HEK293 (cell line): ENCODE data around the gene SLC7A4.
A peak's percentile ranks its signal among the peaks of the same experiment; 100 is the strongest.

Experiments
- FEZF1 ChIP-seq: fragments of 450-650 bp; formaldehyde crosslinking; IDR thresholded peaks from 2 replicates; pipeline ENCODE4 v1.5.1; 2016; ENCODE audit warnings: missing biosample characterization, missing genetic modification characterization
- YY2 ChIP-seq: fragments of 450-650 bp; formaldehyde crosslinking; IDR thresholded peaks from 2 replicates; pipeline ENCODE4 v1.5.1; 2016; ENCODE audit warnings: missing biosample characterization, missing genetic modification characterization
- ZEB2 ChIP-seq: fragments of 450-650 bp; formaldehyde crosslinking; IDR thresholded peaks from 2 replicates; pipeline ENCODE4 v1.5.1; 2016; ENCODE audit warnings: missing biosample characterization, missing genetic modification characterization
- ZNF174 ChIP-seq: fragments of 450-650 bp; formaldehyde crosslinking; IDR thresholded peaks from 2 replicates; pipeline ENCODE4 v1.5.0; 2017; ENCODE audit warnings: missing biosample characterization, mild to moderate bottlenecking, missing genetic modification characterization
- ZNF184 ChIP-seq: fragments of 450-650 bp; IDR thresholded peaks from 2 replicates; pipeline ENCODE4 v1.5.1; 2018; ENCODE audit warnings: missing biosample characterization, mild to moderate bottlenecking, missing genetic modification characterization
- ZNF23 ChIP-seq: fragments of 450-650 bp; formaldehyde crosslinking; IDR thresholded peaks from 2 replicates; pipeline ENCODE4 v1.5.1; 2016; ENCODE audit warnings: missing biosample characterization, missing genetic modification characterization, borderline replicate concordance
- ZNF266 ChIP-seq: fragments of 450-650 bp; formaldehyde crosslinking; IDR thresholded peaks from 2 replicates; pipeline ENCODE4 v1.5.1; 2016; ENCODE audit warnings: missing biosample characterization, missing genetic modification characterization, low read depth
- ZNF366 ChIP-seq: fragments of 450-650 bp; formaldehyde crosslinking; conservative IDR thresholded peaks from 2 replicates; pipeline ENCODE4 v1.5.1; 2016; ENCODE audit warnings: missing biosample characterization, missing genetic modification characterization
- ZNF426 ChIP-seq: fragments of 450-650 bp; formaldehyde crosslinking; IDR thresholded peaks from 2 replicates; pipeline ENCODE4 v1.5.1; 2017; ENCODE audit warnings: missing biosample characterization, missing genetic modification characterization, mild to moderate bottlenecking, inconsistent platforms, moderate library complexity
- ZNF571 ChIP-seq: fragments of 450-650 bp; formaldehyde crosslinking; IDR thresholded peaks from 2 replicates; pipeline ENCODE4 v1.5.0; 2017; ENCODE audit warnings: missing biosample characterization, missing genetic modification characterization
- ZNF600 ChIP-seq: fragments of 450-650 bp; formaldehyde crosslinking; IDR thresholded peaks from 2 replicates; pipeline ENCODE4 v1.5.1; 2016; ENCODE audit warnings: missing biosample characterization, missing genetic modification characterization
- ZNF626 ChIP-seq: fragments of 450-650 bp; sonication (Bioruptor Pico); formaldehyde crosslinking; IDR thresholded peaks from 2 replicates; pipeline ENCODE4 v1.5.1; 2018; ENCODE audit warnings: missing biosample characterization, missing genetic modification characterization, inconsistent platforms
- ZNF658 ChIP-seq: fragments of 450-650 bp; formaldehyde crosslinking; IDR thresholded peaks from 2 replicates; pipeline ENCODE4; 2016; ENCODE audit warnings: missing biosample characterization, missing genetic modification characterization
- ZNF677 ChIP-seq: fragments of 450-650 bp; IDR thresholded peaks from 2 replicates; pipeline ENCODE4 v1.5.0; 2018; ENCODE audit warnings: missing biosample characterization, mild to moderate bottlenecking, missing genetic modification characterization, moderate library complexity
- TF ChIP-seq, protein P1 (sequence below): fragments of 450-650 bp; formaldehyde crosslinking; IDR thresholded peaks from 2 replicates; pipeline ENCODE4 v1.5.1; 2017; ENCODE audit warnings: missing biosample characterization, missing genetic modification characterization
- TF ChIP-seq, protein P2 (sequence below): fragments of 450-650 bp; formaldehyde crosslinking; IDR thresholded peaks from 2 replicates; pipeline ENCODE4 v1.5.1; 2016; ENCODE audit warnings: missing biosample characterization, missing genetic modification characterization
- TF ChIP-seq, protein P3 (sequence below): fragments of 450-650 bp; formaldehyde crosslinking; IDR thresholded peaks from 2 replicates; pipeline ENCODE4 v1.5.1; 2016; ENCODE audit warnings: missing biosample characterization, missing genetic modification characterization
- TF ChIP-seq, protein P4 (sequence below): fragments of 450-650 bp; formaldehyde crosslinking; IDR thresholded peaks from 2 replicates; pipeline ENCODE4 v1.5.1; 2016; ENCODE audit warnings: missing biosample characterization, missing genetic modification characterization
- TF ChIP-seq, protein P5 (sequence below): fragments of 450-650 bp; formaldehyde crosslinking; IDR thresholded peaks from 2 replicates; pipeline ENCODE4 v1.5.1; 2016; ENCODE audit warnings: missing biosample characterization, missing genetic modification characterization, borderline replicate concordance
- TF ChIP-seq, protein P6 (sequence below): fragments of 450-650 bp; formaldehyde crosslinking; IDR thresholded peaks from 2 replicates; pipeline ENCODE4 v1.5.1; 2016; ENCODE audit warnings: missing biosample characterization, missing genetic modification characterization
- TF ChIP-seq, protein P7 (sequence below): fragments of 450-650 bp; IDR thresholded peaks from 2 replicates; pipeline ENCODE4 v1.5.1; 2018; ENCODE audit warnings: missing biosample characterization, mild to moderate bottlenecking, missing genetic modification characterization

Gene SLC7A4

DNA sequence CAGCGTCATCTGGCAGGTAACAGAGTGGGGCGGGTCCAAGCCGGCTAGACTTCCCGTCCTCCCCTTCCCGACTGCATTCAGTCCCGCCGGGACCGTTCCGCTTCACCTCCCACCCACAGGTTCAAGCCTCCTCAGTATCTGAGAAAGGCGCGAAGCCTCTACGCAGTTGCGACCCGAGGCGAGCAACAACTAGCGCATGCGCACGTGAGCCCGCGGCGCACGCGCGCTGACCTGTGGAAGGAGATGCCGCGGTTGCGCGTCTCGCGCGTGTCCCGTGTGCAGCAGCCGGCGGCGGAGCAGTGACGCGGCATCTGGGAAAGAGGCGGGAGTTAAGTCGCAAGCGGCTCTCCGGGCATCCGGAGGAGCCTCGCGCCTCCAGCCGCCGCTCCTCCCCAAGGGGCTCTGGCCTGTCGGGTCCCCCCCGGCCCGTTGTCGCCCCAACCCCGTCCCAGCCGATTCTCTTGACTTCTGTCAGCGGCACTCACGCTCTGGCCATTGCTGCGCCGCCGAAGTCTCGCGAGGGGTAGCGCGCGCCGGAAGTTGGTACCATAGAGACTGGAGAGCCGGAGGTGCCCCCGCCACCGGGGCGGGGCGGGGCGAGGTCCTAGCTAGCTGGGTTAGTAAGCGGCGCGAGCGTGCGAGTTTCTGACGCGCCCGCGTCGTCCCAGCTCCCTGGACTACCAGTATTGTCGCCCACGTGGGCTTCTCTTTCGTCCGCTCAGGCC, 30.6 kb downstream of the SLC7A4 start, which contains the start of gene THAP7 (continued):
- TF ChIP-seq YY2 (tag by site-specific recombination) (peak; percentile 87), ZNF23 (tag by site-specific recombination) (no peak), ZNF366 (tag by site-specific recombination) (peak; percentile 15; the same call in 1 of the 2 replicates), ZNF600 (tag by site-specific recombination) (peak; percentile 38; the same call in 1 of the 2 replicates), ZNF658 (tag by site-specific recombination) (no peak), ZNF426 (tag by site-specific recombination) (no peak), ZNF571 (tag by site-specific recombination) (no peak), ZNF266 (tag by site-specific recombination) (no peak), ZNF174 (tag by site-specific recombination) (no peak), ZNF184 (tag by site-specific recombination) (no peak), FEZF1 (peak; percentile 76), ZEB2 (tag by site-specific recombination) (peak; percentile 89), ZNF677 (tag by site-specific recombination) (no peak), ZNF626 (no peak)
- TF ChIP-seq, protein P1, sequence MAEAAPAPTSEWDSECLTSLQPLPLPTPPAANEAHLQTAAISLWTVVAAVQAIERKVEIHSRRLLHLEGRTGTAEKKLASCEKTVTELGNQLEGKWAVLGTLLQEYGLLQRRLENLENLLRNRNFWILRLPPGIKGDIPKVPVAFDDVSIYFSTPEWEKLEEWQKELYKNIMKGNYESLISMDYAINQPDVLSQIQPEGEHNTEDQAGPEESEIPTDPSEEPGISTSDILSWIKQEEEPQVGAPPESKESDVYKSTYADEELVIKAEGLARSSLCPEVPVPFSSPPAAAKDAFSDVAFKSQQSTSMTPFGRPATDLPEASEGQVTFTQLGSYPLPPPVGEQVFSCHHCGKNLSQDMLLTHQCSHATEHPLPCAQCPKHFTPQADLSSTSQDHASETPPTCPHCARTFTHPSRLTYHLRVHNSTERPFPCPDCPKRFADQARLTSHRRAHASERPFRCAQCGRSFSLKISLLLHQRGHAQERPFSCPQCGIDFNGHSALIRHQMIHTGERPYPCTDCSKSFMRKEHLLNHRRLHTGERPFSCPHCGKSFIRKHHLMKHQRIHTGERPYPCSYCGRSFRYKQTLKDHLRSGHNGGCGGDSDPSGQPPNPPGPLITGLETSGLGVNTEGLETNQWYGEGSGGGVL (tag by site-specific recombination): no peak; the same call in 1 of the 2 replicates
- TF ChIP-seq, protein P2, sequence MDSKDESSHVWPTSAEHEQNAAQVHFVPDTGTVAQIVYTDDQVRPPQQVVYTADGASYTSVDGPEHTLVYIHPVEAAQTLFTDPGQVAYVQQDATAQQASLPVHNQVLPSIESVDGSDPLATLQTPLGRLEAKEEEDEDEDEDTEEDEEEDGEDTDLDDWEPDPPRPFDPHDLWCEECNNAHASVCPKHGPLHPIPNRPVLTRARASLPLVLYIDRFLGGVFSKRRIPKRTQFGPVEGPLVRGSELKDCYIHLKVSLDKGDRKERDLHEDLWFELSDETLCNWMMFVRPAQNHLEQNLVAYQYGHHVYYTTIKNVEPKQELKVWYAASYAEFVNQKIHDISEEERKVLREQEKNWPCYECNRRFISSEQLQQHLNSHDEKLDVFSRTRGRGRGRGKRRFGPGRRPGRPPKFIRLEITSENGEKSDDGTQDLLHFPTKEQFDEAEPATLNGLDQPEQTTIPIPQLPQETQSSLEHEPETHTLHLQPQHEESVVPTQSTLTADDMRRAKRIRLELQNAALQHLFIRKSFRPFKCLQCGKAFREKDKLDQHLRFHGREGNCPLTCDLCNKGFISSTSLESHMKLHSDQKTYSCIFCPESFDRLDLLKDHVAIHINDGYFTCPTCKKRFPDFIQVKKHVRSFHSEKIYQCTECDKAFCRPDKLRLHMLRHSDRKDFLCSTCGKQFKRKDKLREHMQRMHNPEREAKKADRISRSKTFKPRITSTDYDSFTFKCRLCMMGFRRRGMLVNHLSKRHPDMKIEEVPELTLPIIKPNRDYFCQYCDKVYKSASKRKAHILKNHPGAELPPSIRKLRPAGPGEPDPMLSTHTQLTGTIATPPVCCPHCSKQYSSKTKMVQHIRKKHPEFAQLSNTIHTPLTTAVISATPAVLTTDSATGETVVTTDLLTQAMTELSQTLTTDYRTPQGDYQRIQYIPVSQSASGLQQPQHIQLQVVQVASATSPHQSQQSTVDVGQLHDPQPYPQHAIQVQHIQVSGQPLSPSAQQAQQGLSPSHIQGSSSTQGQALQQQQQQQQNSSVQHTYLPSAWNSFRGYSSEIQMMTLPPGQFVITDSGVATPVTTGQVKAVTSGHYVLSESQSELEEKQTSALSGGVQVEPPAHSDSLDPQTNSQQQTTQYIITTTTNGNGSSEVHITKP (tag by site-specific recombination): peak; percentile 82
- TF ChIP-seq, protein P3, sequence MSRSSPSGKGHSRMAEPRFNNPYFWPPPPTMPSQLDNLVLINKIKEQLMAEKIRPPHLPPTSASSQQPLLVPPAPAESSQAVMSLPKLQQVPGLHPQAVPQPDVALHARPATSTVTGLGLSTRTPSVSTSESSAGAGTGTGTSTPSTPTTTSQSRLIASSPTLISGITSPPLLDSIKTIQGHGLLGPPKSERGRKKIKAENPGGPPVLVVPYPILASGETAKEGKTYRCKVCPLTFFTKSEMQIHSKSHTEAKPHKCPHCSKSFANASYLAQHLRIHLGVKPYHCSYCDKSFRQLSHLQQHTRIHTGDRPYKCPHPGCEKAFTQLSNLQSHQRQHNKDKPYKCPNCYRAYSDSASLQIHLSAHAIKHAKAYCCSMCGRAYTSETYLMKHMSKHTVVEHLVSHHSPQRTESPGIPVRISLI (tag by site-specific recombination): no peak
- TF ChIP-seq, protein P4, sequence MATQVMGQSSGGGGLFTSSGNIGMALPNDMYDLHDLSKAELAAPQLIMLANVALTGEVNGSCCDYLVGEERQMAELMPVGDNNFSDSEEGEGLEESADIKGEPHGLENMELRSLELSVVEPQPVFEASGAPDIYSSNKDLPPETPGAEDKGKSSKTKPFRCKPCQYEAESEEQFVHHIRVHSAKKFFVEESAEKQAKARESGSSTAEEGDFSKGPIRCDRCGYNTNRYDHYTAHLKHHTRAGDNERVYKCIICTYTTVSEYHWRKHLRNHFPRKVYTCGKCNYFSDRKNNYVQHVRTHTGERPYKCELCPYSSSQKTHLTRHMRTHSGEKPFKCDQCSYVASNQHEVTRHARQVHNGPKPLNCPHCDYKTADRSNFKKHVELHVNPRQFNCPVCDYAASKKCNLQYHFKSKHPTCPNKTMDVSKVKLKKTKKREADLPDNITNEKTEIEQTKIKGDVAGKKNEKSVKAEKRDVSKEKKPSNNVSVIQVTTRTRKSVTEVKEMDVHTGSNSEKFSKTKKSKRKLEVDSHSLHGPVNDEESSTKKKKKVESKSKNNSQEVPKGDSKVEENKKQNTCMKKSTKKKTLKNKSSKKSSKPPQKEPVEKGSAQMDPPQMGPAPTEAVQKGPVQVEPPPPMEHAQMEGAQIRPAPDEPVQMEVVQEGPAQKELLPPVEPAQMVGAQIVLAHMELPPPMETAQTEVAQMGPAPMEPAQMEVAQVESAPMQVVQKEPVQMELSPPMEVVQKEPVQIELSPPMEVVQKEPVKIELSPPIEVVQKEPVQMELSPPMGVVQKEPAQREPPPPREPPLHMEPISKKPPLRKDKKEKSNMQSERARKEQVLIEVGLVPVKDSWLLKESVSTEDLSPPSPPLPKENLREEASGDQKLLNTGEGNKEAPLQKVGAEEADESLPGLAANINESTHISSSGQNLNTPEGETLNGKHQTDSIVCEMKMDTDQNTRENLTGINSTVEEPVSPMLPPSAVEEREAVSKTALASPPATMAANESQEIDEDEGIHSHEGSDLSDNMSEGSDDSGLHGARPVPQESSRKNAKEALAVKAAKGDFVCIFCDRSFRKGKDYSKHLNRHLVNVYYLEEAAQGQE: no peak
- TF ChIP-seq, protein P5, sequence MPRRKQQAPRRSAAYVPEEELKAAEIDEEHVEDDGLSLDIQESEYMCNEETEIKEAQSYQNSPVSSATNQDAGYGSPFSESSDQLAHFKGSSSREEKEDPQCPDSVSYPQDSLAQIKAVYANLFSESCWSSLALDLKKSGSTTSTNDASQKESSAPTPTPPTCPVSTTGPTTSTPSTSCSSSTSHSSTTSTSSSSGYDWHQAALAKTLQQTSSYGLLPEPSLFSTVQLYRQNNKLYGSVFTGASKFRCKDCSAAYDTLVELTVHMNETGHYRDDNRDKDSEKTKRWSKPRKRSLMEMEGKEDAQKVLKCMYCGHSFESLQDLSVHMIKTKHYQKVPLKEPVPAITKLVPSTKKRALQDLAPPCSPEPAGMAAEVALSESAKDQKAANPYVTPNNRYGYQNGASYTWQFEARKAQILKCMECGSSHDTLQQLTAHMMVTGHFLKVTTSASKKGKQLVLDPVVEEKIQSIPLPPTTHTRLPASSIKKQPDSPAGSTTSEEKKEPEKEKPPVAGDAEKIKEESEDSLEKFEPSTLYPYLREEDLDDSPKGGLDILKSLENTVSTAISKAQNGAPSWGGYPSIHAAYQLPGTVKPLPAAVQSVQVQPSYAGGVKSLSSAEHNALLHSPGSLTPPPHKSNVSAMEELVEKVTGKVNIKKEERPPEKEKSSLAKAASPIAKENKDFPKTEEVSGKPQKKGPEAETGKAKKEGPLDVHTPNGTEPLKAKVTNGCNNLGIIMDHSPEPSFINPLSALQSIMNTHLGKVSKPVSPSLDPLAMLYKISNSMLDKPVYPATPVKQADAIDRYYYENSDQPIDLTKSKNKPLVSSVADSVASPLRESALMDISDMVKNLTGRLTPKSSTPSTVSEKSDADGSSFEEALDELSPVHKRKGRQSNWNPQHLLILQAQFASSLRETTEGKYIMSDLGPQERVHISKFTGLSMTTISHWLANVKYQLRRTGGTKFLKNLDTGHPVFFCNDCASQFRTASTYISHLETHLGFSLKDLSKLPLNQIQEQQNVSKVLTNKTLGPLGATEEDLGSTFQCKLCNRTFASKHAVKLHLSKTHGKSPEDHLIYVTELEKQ (tag by site-specific recombination): no peak; the same call in 1 of the 2 replicates
- TF ChIP-seq, protein P6, sequence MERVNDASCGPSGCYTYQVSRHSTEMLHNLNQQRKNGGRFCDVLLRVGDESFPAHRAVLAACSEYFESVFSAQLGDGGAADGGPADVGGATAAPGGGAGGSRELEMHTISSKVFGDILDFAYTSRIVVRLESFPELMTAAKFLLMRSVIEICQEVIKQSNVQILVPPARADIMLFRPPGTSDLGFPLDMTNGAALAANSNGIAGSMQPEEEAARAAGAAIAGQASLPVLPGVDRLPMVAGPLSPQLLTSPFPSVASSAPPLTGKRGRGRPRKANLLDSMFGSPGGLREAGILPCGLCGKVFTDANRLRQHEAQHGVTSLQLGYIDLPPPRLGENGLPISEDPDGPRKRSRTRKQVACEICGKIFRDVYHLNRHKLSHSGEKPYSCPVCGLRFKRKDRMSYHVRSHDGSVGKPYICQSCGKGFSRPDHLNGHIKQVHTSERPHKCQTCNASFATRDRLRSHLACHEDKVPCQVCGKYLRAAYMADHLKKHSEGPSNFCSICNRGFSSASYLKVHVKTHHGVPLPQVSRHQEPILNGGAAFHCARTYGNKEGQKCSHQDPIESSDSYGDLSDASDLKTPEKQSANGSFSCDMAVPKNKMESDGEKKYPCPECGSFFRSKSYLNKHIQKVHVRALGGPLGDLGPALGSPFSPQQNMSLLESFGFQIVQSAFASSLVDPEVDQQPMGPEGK: peak; percentile 97
- TF ChIP-seq, protein P7, sequence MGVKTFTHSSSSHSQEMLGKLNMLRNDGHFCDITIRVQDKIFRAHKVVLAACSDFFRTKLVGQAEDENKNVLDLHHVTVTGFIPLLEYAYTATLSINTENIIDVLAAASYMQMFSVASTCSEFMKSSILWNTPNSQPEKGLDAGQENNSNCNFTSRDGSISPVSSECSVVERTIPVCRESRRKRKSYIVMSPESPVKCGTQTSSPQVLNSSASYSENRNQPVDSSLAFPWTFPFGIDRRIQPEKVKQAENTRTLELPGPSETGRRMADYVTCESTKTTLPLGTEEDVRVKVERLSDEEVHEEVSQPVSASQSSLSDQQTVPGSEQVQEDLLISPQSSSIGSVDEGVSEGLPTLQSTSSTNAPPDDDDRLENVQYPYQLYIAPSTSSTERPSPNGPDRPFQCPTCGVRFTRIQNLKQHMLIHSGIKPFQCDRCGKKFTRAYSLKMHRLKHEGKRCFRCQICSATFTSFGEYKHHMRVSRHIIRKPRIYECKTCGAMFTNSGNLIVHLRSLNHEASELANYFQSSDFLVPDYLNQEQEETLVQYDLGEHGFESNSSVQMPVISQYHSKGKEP (tag by site-specific recombination): no peak
